ENCODE measurements around the gene SLC39A1.

The SLC39A1 gene

GRCh38 chr1:153973525-153973924, 10.2 kb upstream of the SLC39A1 start:
- DNase-seq = no peak

DNA sequence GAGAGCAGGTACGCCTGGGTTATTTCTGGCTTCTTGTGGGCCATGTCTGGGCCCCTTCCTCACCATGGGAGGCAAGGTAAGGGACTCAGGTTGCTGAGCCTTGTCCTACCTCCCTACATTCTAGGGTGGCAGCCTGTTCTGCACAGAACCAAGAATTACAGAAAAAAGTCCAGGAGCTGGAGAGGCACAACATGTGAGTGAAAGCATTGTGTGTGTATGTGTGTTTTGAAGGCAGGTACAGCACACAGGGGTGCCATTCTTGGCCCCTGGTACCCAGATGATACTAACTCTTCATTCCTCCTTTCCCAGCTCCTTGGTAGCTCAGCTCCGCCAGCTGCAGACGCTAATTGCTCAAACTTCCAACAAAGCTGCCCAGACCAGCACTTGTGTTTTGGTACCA, 9.7 kb upstream of the SLC39A1 start:
- DNase-seq = no peak

DNA sequence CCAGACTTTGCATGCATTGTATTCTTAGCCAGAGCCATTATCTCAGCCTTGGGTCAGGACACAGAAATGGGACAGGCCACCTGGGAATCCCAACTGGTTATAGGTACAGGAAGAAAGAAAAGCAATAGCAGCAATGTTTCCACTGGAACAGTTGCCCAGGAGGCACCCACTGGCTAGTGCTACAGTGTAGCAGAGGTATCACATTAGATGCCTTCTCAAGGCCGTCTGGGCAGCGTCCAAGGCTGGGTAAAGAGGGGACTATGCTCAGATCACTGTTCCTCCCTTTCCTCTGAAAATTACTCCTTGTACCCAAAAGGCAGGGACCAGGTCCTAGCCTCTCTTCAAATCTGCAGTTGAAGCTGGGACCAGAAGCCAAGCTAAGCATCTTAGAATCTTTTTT, 7.0 kb upstream of the SLC39A1 start:
- DNase-seq = no peak

DNA sequence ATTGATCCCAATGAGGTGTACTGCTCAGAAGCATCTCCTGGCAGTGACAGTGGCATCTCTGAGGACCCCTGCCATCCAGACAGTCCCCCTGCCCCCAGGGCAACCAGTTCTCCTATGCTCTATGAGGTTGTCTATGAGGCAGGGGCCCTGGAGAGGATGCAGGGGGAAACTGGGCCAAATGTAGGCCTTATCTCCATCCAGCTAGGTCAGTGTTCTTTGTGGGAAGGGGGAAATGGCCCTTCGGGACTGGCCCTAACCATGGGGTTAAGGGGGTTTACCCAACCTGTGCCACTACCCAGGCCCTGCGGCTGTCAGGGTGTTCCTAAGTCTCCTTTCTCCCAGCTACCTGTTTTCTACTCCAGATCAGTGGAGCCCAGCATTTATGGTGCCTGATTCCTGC, 5.6 kb upstream of the SLC39A1 start:
- no peak for DNase-seq

- peak; percentile 46 for DNase-seq
These were observed 5.1 kb upstream of the SLC39A1 start for GRCh38 chr1:153968408-153968807.

- DNase-seq = no peak
These were observed 4.6 kb upstream of the SLC39A1 start for GRCh38 chr1:153968000-153968363.

DNA sequence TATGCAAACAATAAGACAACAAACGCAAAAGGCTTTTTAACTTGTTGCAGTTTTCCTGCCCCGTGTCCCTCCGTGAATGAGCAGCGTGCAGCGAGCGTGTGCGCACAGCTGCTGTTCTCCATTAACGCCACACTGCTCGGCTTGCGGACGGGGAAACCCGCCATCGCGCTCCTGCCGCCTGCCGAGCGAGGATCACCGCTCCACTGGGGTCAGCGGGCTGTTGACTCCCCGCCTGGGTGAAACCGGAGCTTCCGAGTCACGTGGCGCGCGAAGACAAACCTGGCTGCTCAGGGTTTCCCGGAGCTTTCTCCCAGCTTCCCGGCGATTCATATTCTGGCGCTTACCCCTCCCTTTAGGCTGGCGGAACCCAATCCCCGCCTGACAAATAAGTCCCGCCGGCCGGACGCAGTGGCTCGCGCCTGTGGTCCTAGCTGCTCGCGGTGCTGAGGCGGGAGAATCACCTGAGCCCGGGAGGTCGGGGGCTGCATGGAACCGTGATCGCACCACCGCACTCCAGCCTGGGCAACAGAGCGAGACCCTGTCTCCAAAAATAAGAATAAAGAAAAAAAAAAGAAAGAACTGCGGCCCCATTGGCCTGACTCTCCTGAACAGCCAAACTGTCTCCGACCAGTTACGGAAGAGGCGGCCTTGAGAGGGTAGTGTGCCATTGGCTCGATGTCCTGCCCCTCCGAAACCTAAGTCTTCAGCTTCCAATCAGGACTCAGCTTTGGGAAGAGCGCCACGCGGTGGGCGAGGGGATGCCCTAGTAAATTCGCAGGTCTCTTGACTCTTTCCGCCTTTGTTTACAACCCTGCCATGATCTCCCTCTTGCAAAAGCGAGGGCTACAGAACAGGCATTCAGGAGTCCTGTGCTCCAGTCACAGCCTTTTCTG, 4.0 kb upstream of the SLC39A1 start, which contains the start of gene CREB3L4:
Gene CREB3L4 (plus strand): TSS at position 796 of the 893 bp plus-strand sequence. CDS start 624 bp downstream, outside the sequence.
- DNase-seq = peak; percentile 96

DNA sequence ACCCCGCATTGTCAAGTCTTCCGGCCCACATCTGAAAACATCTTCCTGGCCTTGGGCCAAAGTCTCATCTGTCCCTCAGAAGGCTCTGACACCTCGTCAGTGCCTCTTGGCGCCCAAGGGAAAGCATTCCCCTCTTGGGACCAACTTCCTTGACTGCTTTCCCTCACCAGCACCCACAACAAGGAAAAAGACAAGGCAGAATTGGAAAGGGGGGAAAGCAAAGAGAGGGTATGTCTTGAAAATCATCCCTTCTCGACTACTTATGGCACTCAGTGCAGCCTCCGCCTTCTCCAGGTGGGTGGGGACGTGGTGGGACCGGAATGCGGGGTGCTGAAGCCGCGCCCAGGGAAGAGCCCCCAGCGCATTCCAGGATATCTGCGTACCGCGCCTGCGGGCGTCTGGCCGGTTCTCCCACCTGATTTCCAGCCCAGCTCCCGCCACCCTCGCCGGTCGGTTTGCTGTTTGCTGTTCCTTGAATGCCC, 554 bp upstream of the SLC39A1 start:
- peak; percentile 62 for DNase-seq

- DNase-seq = no peak
These were observed 978 bp downstream of the SLC39A1 start for GRCh38 chr1:153962088-153963029.

GRCh38 chr1:153961421-153961820, 1.9 kb downstream of the SLC39A1 start:
- no peak for DNase-seq

GRCh38 chr1:153960206-153960605, 3.1 kb downstream of the SLC39A1 start:
- no peak for DNase-seq

DNA sequence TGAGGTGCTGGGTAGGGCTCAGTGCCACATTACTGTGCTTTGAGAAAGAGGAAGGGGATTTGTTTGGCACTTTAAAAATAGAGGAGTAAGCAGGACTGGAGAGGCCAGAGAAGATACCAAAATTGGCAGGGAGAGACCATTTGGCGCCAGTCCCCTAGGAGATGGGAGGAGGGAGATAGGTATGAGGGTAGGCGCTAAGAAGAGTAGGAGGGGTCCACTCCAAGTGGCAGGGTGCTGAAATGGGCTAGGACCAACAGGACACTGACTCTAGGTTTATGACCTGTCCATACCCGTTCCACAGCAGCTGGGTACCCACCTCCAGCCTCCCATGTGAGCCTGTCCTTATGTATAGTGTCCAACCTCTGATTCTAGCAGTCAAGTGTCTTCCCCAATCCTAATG, 3.9 kb downstream of the SLC39A1 start:
- no peak for DNase-seq

DNA sequence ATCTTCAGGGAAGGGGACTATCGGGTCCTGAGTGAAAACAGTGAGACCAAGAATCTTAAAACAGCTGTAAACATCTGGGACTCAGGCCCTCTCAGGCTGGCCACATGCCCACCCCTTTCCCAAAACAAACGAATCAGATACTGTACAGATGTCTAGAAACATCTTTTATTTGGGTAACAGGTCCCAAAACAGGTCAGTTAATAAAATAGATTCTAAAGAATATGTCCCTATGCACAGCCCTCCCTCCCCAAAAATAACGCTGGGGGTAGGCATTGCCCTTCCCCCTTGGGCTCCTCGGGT, 4.4 kb downstream of the SLC39A1 start:
- DNase-seq = no peak

GRCh38 chr1:153958111-153958960, 5.0 kb downstream of the SLC39A1 start, which contains the start of gene CRTC2:
CRTC2 (minus strand) TSS chr1:153958612; CDS start chr1:153958497, 115 bp downstream.
- DNase-seq = peak; percentile 99

GRCh38 chr1:153957744-153958110, 5.6 kb downstream of the SLC39A1 start:
- no peak for DNase-seq

DNA sequence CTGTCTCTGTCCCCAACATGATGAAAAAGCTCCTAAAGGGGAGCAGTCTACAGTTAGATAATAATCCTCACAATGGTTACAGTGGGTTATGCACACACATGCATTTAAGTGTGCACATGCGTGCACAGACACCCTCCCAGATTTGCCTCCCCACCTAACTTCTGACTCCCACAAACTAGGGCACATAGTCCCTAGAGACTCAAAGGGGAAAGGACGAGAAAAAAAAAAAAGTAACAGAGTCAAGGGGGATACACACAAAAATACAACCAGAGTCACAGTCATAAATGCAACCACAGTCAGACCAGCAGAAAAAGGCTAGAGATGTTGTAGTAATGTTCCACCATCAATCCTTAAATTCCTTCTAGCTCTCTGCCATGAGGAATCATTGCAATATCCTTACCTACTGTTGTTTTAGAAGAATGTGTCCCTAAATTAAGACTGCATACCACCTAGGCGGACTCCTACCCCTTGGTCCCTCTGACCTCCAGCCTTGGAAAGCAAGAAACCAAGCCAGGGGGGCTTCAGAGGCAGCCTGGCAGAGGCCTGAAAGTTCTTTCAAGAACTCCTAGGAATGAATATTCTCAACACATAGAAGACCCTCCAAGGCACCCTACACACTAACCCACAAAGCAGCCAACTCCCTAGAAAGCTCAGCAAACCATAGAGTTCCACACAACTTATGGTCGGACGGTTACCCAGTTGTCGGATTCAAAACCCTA, 6.2 kb downstream of the SLC39A1 start:
- DNase-seq = no peak

GRCh38 chr1:153954826-153955225, 8.5 kb downstream of the SLC39A1 start:
- no peak for DNase-seq

GRCh38 chr1:153953859-153954365, 9.4 kb downstream of the SLC39A1 start:
- no peak for DNase-seq

- DNase-seq = no peak
These were observed 11.5 kb downstream of the SLC39A1 start for GRCh38 chr1:153951801-153952200.

DNA sequence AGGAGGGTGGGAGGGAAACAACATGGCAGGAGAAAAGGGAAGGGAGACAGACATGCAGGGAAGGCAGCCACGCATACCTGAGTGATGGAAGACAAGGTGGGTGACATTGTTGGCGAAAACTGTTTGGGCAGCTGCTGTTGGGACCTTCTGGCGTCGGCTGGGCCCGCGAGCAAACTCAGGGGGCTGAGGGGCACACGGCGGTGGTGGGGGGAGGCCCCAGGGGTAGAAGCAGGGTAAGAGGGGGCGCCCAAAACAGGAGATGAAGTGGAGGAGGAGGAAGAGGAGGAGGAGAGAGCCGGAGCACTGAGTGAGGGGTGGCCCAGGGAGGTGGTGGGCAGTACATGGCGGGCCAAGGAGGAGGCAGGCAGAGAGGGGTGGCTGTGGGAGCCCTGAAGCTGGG, 12.2 kb downstream of the SLC39A1 start:
- no peak for DNase-seq

DNA sequence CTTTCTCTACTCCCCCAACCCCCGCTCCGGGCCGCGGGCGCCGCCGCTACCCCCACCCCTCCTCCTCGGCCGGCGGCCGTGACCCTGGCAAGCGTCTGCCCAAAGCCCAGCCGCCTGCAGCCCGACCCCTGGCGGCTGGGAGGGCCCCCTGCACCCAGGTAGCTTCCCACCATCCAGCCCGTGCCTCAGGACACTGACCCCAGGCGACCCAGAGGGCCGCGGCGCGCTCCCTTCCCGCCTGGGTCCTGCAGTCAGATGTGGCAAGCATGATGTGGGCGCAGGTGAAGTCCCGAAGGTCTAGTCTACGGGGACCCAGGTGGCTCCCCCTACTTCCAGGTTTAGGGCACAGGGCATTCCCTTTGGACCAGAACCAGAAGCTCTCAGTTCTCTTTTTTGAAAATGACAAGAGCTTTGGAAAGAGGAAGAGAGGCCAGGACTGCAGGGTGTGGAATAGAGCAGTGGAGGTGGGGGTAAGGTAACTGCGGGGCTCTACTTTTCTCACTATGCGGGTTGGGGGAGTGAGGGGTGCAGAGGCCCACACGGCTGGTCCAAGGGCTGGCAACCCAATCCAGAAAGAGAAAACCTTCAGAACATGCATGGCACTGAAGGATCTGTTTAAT, 16.6 kb downstream of the SLC39A1 start, which contains the start of gene DENND4B:
Gene DENND4B (minus strand): TSS at position 97 of the 620 bp plus-strand sequence. CDS start 2,344 bp downstream, outside the sequence.
- peak; percentile 87 for DNase-seq

All from right hindlimb (tissue), 1 donor.